Tibial nerve (tissue), 4 donors: Measurements from ENCODE around the gene CMTM5. TPM values are rescaled to one million over a fixed set of nuclear protein-coding genes. Genes with fewer than 3 reads are reported as not detected.
"Not testable (repeated sequence)": the region's sequence is repeated elsewhere in the genome, so short reads cannot be mapped to it uniquely, and the experiment has no call there.

Experiments
- DNase-seq, 2 donors: peaks; one replicate each; pipeline ENCODE4 v3.0.0-alpha.2; 2019; ENCODE audit warnings: low spot score in 2 of 2
- H3K27ac ChIP-seq, 4 donors: fragments of 200-600 bp; sonication (generic) in 3 of 4; one replicate each; pipeline ENCODE4 v1.5.1; 2017 to 2019; ENCODE audit warnings: mild to moderate bottlenecking in 1 of 4
- H3K27me3 ChIP-seq, 2 donors: fragments of 200-600 bp; sonication (generic) in 1 of 2; one replicate each; pipeline versions ENCODE4 v1.5.1 to v1.6.0; 2017 to 2019
- H3K36me3 ChIP-seq, 3 donors: fragments of 200-600 bp; sonication (generic); one replicate each; pipeline ENCODE4 v1.5.1; 2018 to 2019
- H3K4me1 ChIP-seq, 4 donors: fragments of 200-600 bp; sonication (generic) in 3 of 4; one replicate each; pipeline ENCODE4 v1.5.1; 2017 to 2019
- H3K4me3 ChIP-seq, 4 donors: fragments of 200-600 bp; sonication (generic) in 3 of 4; one replicate each; pipeline ENCODE4 v1.5.1; 2017 to 2019; ENCODE audit warnings: mild to moderate bottlenecking in 1 of 4, moderate library complexity in 1 of 4
- H3K9me3 ChIP-seq, 4 donors: fragments of 200-600 bp; sonication (generic) in 3 of 4; one replicate each; pipeline ENCODE4 v1.5.1; 2017 to 2019
- CTCF ChIP-seq, 5 experiments: fragments of 200-600 bp in 3 of 5; fragments of 450-650 bp in 2 of 5; sonication (generic) in 3 of 5; IDR thresholded peaks; one replicate each; pipeline ENCODE4 v1.5.1; 2016 to 2019; ENCODE audit warnings: antibody characterized with exemption in 5 of 5, mild to moderate bottlenecking in 3 of 5, moderate library complexity in 2 of 5
- EP300 ChIP-seq, 2 donors: sonication (generic); formaldehyde crosslinking; IDR thresholded peaks; one replicate each; pipeline ENCODE4 v1.6.1; 2017; ENCODE audit warnings: antibody characterized with exemption in 2 of 2, mild to moderate bottlenecking in 1 of 2
- POLR2A ChIP-seq, 2 donors: fragments of 450-650 bp; IDR thresholded peaks; one replicate each; pipeline ENCODE4 v1.6.1; 2017; ENCODE audit warnings: antibody characterized with exemption in 2 of 2, mild to moderate bottlenecking in 2 of 2, moderate library complexity in 2 of 2
- WGBS, 2 donors: methylation state at CpG; one replicate each; pipeline ENCODE4 v1.1.5; 2018; 5-methylcytosine and 5-hydroxymethylcytosine counted together
- total RNA-seq, 4 donors: library from RNA; depleted of rRNA; stranded (reverse); fragments of >200 nt; gene quantifications; one replicate each; pipeline ENCODE4 v1.1.0, GENCODE V29; 2016

Gene CMTM5
- total RNA-seq, 4 donors from 2014 or later: 10.8 to 31.5 (median 18.3) TPM

GRCh38 chr14:23389396-23389795 is 12.6 kb downstream of the CMTM5 start:
- Histone ChIP-seq H3K36me3 (no peaks in the 10 kb centered on the region), H3K27me3 (no peaks in the 10 kb centered on the region), H3K4me1 (no peaks in the 10 kb centered on the region), H3K4me3 (no peak overlapping the region), H3K9me3 (no peaks in the 10 kb centered on the region), H3K27ac (no peak overlapping the region)
- TF ChIP-seq POLR2A (IDR thresholded peaks at IDR 0.05): no peak
- TF ChIP-seq CTCF (IDR thresholded peaks at IDR 0.05): no peak
- no peak for TF ChIP-seq EP300 (IDR thresholded peaks at IDR 0.05)
- no peak for DNase-seq
- 78 to 81% methylated on average over 12 of the region's 12 CpGs for WGBS, 2 donors

GRCh38 chr14:23389871-23390270 is 13.0 kb downstream of the CMTM5 start:
- not testable (repeated sequence) for H3K4me1 ChIP-seq, H3K36me3 ChIP-seq, DNase-seq, H3K27me3 ChIP-seq, H3K9me3 ChIP-seq, H3K27ac ChIP-seq, H3K4me3 ChIP-seq
- WGBS, 2 donors: 90 to 94% methylated on average over 3 to 5 of the region's 19 CpGs

- 80 to 87% methylated on average over 7 of the region's 7 CpGs for WGBS, 2 donors
- DNase-seq: no peak
- no peak overlapping the region for H3K27ac ChIP-seq
- no peaks in the 10 kb centered on the region for H3K27me3 ChIP-seq
- no peaks in the 10 kb centered on the region for H3K36me3 ChIP-seq
- H3K9me3 ChIP-seq: no peaks in the 10 kb centered on the region
- H3K4me1 ChIP-seq: no peaks in the 10 kb centered on the region
- H3K4me3 ChIP-seq: no peak overlapping the region
- TF ChIP-seq EP300 (IDR thresholded peaks at IDR 0.05) (no peak), CTCF (IDR thresholded peaks at IDR 0.05) (no peak), POLR2A (IDR thresholded peaks at IDR 0.05) (no peak)
These were observed 15.8 kb downstream of the CMTM5 start for GRCh38 chr14:23392613-23393012.

- no peak for DNase-seq
- H3K27ac ChIP-seq: no peak overlapping the region
- no peaks in the 10 kb centered on the region for H3K36me3 ChIP-seq
- H3K4me3 ChIP-seq: no peak overlapping the region
- no peaks in the 10 kb centered on the region for H3K9me3 ChIP-seq
- no peak for TF ChIP-seq EP300 (IDR thresholded peaks at IDR 0.05)
- no peak for TF ChIP-seq POLR2A (IDR thresholded peaks at IDR 0.05)
- no peak for TF ChIP-seq CTCF (IDR thresholded peaks at IDR 0.05)
- 88 to 92% methylated on average over 10 of the region's 10 CpGs for WGBS, 2 donors
- H3K27me3 ChIP-seq: no peaks in the 10 kb centered on the region
- H3K4me1 ChIP-seq: no peaks in the 10 kb centered on the region
These were observed 19.3 kb downstream of the CMTM5 start for GRCh38 chr14:23396126-23396525.

GRCh38 chr14:23396781-23397407 is 20.0 kb downstream of the CMTM5 start:
- 88 to 99% methylated on average over 10 of the region's 10 CpGs for WGBS, 2 donors
- TF ChIP-seq EP300 (IDR thresholded peaks at IDR 0.05) (no peak), CTCF (IDR thresholded peaks at IDR 0.05) (no peak), POLR2A (IDR thresholded peaks at IDR 0.05) (no peak)
- no peak overlapping the region for H3K4me3 ChIP-seq
- no peaks in the 10 kb centered on the region for H3K4me1 ChIP-seq
- H3K36me3 ChIP-seq: no peaks in the 10 kb centered on the region
- DNase-seq: no peak
- H3K9me3 ChIP-seq: no peaks in the 10 kb centered on the region
- no peak overlapping the region for H3K27ac ChIP-seq
- no peaks in the 10 kb centered on the region for H3K27me3 ChIP-seq

GRCh38 chr14:23398348-23398747 is 21.5 kb downstream of the CMTM5 start:
- no peaks in the 10 kb centered on the region for H3K4me1 ChIP-seq
- 83 to 91% methylated on average over 4 of the region's 4 CpGs for WGBS, 2 donors
- no peak overlapping the region for H3K4me3 ChIP-seq
- no peak for DNase-seq
- H3K36me3 ChIP-seq: no peaks in the 10 kb centered on the region
- H3K27ac ChIP-seq: no peak overlapping the region
- H3K27me3 ChIP-seq: peaks cover 0 to 8% of the 10 kb centered on the region in 2 donors
- H3K9me3 ChIP-seq: no peaks in the 10 kb centered on the region
- TF ChIP-seq POLR2A (IDR thresholded peaks at IDR 0.05) (no peak), EP300 (IDR thresholded peaks at IDR 0.05) (no peak), CTCF (IDR thresholded peaks at IDR 0.05) (no peak)
